GM04503 (cell line): Measurements from ENCODE around the gene MYL4.
"Not testable (repeated sequence)": the region's sequence is repeated elsewhere in the genome, so short reads cannot be mapped to it uniquely, and the experiment has no call there.

Source experiments
- DNase-seq: peaks from one replicate; pipeline ENCODE4 v3.0.0-alpha.2; 2012; ENCODE audit warnings: low read depth

MYL4 gene

GRCh38 chr17:47243737-47244598 is 34.8 kb downstream of the MYL4 start:
- no peak for DNase-seq

GRCh38 chr17:47244697-47245096 is 35.5 kb downstream of the MYL4 start:
- no peak for DNase-seq

GRCh38 chr17:47246120-47246519 is 37.0 kb downstream of the MYL4 start:
- no peak for DNase-seq

GRCh38 chr17:47250855-47251254 is 41.7 kb downstream of the MYL4 start:
- DNase-seq = no peak

GRCh38 chr17:47251421-47251940 is 42.3 kb downstream of the MYL4 start:
- DNase-seq = no peak

- no peak for DNase-seq
Observed at GRCh38 chr17:47252209-47252608, 43.1 kb downstream of the MYL4 start.

GRCh38 chr17:47252766-47253512 is 43.8 kb downstream of the MYL4 start:
- DNase-seq = no peak

GRCh38 chr17:47253541-47254402 is 44.6 kb downstream of the MYL4 start, which contains the start of gene ITGB3:
Gene ITGB3, plus strand, starts transcription at chr17:47253827. Its CDS starts 35 bp downstream, at chr17:47253862.
- no peak for DNase-seq

- no peak for DNase-seq
Observed at GRCh38 chr17:47254403-47254943, 45.3 kb downstream of the MYL4 start.

GRCh38 chr17:47257651-47258339 is 48.6 kb downstream of the MYL4 start:
- peak; percentile 73 for DNase-seq

- DNase-seq = no peak
Observed at GRCh38 chr17:47262586-47262985, 53.4 kb downstream of the MYL4 start.

GRCh38 chr17:47264166-47264565 is 55.0 kb downstream of the MYL4 start:
- no peak for DNase-seq

- peak; percentile 13 for DNase-seq
Observed at GRCh38 chr17:47265983-47266541, 56.9 kb downstream of the MYL4 start.

GRCh38 chr17:47266782-47267181 is 57.6 kb downstream of the MYL4 start:
- DNase-seq = no peak

GRCh38 chr17:47267354-47267828 is 58.2 kb downstream of the MYL4 start:
- DNase-seq = peak; percentile 65

- not testable (repeated sequence) for DNase-seq
Observed at GRCh38 chr17:47268964-47269363, 59.8 kb downstream of the MYL4 start.

GRCh38 chr17:47269561-47270280 is 60.6 kb downstream of the MYL4 start:
- DNase-seq = not testable (repeated sequence)

- DNase-seq = no peak
Observed at GRCh38 chr17:47270946-47271705, 62.0 kb downstream of the MYL4 start.

- DNase-seq = no peak
Observed at GRCh38 chr17:47272491-47272890, 63.3 kb downstream of the MYL4 start.
